ENCODE measurements around the gene NDST4. TPM values are rescaled to one million over a fixed set of nuclear protein-coding genes. Genes with fewer than 3 reads are reported as not detected.
A peak's percentile ranks its signal among the peaks of the same experiment; 100 is the strongest.

The NDST4 gene
- total RNA-seq, 1 donor from 2014 or later: not detected

DNA sequence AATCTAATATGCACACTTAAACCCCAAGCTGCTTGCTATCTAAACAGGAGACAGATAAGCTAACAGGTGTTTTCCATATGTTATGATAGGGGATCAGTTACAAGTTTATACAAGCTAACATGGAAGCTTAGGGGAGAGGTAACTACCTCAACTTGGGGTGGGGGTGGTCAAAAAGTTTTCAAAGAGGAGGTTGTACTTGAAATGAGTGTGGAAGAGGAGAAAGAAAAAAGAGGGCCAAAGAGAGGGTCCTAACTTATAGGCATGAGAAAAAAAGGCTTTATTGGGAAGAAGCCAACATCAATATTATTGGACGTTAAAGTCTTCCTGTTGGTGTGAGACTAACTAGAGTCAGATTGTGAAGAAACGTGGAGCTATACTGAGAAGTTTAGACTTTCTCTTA, 205.9 kb downstream of the NDST4 start:
- DNase-seq (ENCODE audit: low read depth in 2 of 2): no peak

DNA sequence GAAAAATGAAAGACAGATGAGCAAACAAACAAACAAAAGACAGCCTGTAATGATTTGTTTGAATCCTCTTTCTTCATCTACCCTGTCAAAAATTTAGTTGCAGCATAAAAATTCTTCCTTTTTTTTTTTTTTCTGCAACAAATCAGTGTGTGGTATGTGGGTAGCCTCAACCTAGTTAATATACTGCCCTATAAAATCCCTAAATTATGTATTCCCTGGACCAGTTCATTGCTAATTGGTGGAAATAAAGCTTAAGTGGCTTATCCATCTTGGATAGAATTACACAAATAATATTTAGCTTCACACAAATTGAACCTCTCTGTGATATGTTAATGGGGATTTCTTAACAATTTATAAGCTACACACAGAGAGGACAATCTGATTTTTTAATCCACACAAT, 208.4 kb downstream of the NDST4 start:
- no peak for DNase-seq (ENCODE audit: low read depth in 2 of 2)

DNA sequence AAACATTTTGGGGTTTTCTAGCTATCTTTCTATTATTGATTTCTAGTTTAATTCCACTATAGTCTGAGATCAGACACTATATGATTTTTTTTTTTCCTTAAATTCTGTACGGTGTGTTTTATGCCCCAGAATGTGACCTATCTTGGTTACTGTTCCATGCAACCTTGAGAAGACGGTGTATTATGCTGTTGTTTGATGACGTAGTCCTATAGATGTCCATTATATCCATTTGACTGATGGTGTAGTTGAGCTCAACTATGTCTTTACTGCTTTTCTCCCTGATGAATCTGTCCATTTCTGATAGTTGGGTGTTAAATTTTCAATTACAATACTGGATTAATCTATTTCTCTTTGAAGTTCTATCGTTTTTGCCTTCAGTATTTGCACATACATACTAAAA, 212.5 kb downstream of the NDST4 start:
- DNase-seq (ENCODE audit: low read depth in 2 of 2): no peak

DNA sequence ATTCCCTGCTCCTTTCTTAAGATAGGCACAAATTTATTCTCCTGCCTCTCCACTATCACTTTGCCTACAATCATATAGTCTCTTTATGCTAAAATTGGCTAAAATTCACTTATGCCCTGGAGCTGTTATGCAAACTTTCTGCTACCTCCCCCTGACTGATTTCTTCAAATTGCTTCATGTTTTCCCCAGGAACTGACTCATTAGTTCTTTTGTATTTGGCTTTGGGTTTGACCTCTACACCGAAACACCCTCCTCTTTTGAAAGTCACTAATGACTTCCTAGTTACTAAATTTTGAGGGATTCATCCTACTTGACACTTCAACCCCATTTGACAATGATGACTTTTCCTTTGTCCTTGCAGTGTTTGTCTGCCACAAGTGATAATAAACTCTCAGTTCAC, 222.6 kb downstream of the NDST4 start:
- no peak for DNase-seq (ENCODE audit: low read depth in 2 of 2)

DNA sequence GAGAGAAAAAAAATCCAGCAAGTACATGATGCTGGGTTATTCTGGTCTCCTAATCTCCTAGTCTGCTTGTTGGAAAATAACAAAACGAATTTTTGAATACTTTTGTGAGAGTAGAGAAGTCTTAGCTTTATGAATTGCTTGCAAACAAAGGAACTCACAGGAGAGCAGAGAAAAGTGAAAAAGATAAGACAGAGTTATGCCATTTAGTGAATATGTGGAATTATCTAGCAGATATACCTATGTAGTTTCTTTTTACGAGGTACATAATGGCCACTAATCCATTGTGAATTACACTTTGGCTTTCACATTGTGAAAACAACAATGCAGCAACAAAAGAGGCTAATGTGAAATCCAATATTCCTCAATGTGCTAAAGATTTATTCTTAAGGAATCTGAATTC, 226.7 kb downstream of the NDST4 start:
- no peak for DNase-seq (ENCODE audit: low read depth in 2 of 2)

DNA sequence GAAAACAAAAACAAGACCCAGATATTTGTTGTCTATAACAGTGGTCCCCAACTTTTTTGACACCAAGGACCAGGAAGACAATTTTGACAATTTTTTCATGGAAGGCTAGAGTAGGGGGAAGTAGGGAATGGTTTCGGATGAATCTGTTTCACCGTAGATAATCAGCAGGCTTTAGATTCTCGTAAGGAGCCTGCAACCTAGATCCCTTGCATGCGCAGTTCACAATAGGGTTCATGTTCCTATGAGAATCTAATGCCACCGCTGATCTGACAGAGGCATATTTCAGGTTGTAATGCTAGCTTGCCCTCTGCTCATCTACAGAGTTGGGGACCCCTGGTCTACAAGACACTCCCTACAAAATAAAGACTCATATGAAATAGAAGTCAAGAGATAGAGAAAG, 229.8 kb downstream of the NDST4 start:
- DNase-seq (ENCODE audit: low read depth in 2 of 2): no peak

DNA sequence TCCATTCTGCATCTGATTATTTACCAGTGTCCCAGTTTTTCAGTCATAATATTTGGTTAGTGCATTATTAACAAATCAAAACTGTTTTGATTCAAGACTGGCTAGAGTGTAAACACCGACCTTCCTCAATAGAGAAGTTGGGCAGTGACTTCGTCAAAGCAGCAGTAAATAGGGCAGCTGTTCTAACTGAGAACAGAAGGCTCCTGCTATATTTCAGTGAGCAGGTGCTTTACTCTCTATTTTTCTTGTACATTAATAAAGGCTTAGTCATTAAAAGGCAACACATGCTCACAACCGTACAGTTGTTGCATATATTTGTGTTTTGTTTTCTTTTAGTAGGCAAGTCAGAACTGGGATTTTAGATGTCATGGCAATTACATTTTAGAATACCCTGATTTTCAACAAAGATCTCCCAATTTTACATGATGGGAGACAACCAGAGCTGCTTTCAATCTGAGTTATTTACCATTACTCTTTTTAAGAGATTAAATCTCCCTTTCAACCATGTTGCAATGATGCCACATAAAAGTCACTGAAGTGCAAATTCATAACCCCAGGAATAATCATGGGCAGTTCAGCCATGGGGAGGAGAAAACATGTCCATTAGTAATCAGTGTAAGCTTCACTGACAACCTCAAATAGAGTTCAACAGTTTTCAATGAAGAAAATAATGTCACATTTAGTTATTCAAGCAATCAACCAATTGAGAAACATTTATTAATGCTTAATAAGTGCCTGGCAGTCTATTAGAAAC, 233.3 kb downstream of the NDST4 start:
- no peak for DNase-seq (ENCODE audit: low read depth in 2 of 2)

DNA sequence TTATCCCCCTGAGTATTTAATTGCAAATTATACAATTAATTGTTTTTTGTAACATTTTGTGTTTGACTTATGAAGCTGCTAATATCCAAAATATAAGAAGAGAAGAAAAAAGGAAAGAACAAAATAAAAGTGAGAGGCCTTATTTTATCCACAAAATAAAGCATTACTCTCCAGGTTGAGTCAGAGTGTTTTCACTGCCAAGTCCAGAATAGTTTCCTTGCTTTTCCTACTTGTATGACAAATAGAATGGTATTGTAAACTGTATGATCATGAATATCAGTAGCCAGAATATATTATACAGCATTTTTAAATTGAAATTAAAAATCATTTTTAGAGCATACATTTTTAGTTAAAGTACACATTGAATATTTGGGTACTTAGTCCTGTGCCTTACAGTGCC, 237.8 kb downstream of the NDST4 start:
- no peak for DNase-seq (ENCODE audit: low read depth in 2 of 2)

DNA sequence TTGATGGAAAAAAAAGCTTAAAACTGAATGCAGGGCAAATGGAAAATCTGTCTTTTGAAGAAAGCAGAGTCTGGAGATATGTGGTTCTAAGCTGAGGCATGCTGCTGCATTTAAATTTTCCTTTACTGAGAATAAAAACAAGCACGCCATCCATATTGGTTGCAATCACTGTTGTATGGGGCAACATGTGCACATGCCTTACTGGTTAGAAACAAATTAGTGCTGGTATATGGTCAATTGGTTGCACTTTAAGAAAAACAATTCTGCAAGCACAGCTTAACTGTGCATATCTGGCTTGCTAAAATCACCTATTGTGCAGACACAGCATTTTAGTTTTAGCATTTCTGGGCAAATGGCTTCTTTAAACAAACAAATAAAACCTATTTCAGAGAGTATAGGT, 239.1 kb downstream of the NDST4 start:
- no peak for DNase-seq (ENCODE audit: low read depth in 2 of 2)

DNA sequence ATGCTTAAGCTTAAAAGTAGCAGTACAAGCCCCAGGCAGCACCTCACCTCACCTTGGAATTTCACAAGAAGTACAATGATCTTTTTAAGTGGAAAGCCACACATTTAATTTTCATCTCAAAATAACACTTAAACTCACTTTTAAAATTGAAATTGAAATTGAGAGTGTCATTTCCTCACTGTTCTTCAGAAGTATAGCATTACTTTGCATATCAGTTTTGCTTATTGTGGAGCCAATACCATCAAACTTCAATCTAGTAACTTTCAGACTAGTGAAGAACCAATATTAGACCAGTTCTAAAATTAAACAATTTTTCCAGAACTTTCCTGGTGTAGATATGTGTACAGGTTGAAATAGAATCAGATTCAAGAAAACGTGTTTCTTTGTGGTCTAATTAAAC, 242.4 kb downstream of the NDST4 start:
- DNase-seq (ENCODE audit: low read depth in 2 of 2): no peak

DNA sequence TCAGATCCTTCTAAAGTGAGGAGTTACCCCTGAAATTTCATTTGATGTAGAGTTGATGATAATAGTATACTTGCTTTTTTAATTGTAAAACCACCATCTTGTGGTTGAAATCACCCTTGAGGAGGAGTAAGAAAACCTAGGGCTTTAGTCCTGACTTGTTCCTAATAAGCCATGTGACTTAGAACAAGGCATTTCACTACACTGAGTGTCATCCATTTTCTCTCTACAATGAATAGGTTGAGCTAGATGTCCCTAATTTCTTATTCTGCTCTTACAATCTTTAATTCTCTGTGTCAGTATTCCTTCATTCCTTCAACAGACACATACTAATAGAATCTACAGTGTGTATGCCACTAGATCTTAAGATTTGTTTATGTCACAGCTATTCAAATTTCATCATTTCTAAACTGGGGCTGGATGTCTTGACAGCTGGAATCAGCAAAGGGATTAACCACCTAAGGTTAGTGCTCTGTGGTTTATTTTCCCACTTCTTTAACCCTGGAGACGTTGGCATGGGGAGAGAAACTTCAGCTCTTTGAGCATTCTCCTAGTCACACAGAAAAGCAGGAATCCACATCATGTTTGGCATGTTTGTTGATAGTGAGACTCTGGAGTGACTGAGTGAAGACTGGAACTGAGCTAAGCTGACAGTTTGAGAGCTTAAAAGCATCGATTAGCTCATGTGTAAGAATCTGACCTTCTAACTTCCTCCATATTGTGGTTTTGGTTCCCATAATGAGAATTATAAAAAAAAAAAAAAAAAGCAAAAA, 246.3 kb downstream of the NDST4 start:
- DNase-seq (ENCODE audit: low read depth in 2 of 2): no peak

DNA sequence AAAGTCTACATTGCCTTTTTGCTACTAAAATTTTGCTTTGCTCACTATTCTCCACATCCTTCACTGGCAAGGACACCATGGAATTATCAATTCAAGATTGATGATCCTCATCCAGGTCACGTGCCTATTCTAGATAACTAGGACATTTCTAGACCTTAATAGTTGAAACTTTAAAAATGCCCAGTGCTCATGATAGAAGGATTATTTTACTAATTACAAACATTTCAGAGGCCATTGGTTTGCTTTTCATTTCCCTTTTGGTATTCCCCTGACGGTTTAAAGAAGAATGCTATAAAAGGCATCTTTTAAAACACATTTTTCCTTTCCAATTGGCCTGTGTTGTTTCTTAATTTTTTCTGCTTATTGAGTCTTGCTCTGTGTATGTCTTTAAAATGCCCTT, 249.4 kb downstream of the NDST4 start:
- no peak for DNase-seq (ENCODE audit: low read depth in 2 of 2)

DNA sequence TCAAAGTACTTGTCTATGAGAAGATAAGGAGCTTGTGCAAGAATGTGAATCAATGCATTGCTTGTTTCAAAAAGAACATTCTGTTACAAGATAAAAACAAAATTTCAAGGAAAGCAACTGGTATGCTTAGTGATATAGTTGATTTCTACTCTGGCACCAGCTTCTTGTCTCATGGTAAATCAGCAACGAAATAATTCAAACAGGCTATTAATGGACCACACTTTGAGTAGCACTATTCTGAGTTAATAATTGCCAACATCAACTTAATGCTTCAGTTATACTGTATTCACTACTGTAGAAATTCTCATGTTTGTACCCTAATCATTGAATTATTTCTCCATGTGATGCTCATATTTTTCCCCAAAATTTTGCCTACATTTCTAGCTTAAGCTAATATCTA, 252.6 kb downstream of the NDST4 start:
- no peak for DNase-seq (ENCODE audit: low read depth in 2 of 2)

DNA sequence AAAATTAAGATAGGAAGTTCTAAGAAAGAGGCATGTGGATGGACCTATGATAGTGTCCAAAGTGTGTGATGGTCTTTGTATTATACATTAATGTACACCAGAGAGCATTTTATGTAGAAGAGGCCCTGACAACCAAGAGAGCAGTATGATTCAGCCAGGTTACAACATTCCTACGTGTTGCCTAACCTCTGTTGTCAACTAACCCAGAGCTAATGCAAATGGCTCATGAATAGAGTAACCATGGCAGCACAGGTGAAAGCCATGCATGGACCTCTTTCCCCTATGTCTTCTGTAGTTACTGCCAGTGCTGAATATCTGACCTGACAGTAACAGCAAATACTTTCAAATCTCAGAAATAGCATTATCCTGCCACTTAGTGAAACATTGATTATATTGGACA, 255.6 kb downstream of the NDST4 start:
- no peak for DNase-seq (ENCODE audit: low read depth in 2 of 2)

DNA sequence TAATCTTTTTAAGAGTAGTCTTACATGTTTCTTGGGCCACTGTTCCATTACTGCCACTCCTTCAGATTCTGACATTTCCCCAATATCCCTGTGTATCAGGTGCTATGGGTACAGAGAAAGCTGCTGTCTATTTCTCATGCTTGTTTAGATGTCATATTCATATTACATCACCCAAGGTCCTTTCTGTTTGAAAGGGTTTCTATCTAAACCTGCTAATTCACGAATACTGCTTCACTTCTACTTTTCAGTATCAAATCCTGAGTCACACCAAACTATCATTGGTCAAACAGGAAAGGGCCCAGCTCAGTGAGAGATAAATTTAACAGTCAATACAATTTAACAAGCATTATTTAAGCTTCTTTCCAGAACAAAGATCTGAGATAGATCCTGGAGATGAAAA, 273.4 kb downstream of the NDST4 start:
- DNase-seq (ENCODE audit: low read depth in 2 of 2): no peak

DNA sequence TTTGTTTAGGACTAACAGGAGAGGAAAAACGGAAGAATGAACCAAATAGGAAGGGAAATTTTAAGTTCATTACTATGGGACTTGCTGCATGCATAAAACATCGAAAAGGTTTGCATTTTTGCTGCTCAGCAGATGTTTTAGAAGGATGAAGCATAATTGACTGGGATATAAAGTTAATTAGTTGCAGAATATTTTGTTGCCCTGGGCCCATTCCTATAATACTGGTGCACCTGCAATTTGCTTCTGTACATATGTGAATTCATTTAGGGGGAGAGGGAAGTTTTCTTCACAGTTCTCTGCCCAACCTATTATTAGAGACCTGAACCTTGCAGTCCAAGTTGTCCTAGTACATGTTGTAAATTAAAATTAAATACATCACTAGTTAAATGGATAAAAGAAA, 282.8 kb downstream of the NDST4 start:
- DNase-seq (ENCODE audit: low read depth in 2 of 2): no peak

DNA sequence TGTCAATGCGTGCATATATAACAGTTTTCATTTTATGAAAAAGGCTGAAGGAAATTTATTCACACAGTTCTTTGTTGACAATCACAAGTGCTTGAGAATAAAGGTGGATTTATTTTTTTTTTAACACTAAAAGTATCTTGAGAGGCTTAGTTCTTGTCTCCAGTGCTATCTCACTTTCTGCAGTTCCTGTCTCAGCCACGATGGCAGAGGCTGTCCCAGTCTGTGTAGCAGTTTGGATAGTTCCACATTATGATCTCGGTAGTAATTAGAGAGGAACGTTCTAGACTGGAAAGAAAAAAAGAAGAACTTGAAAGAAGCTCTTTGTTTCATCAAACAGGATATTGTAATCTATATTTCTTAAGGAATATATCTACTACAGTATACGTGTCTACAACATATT, 285.8 kb downstream of the NDST4 start:
- DNase-seq (ENCODE audit: low read depth in 2 of 2): no peak

DNA sequence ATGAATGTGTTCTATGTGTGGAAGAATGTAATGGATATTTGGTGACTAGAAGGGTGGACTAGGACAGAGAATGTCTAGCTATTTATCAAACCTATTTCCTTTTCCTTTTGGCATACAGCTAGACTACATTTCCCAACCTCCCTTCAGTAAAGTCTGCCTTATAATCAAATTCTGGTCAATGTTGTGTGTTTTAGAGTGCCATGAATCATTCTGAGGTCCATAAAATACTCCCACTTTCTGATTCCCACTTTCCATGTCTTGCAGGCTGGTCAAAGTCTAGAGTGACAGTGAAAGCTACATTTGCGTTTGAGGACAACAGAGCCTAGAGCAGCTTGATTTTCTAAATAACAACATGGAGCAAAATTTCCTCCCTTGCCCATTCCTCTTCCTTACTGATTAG, 297.7 kb downstream of the NDST4 start:
- no peak for DNase-seq (ENCODE audit: low read depth in 2 of 2)

DNA sequence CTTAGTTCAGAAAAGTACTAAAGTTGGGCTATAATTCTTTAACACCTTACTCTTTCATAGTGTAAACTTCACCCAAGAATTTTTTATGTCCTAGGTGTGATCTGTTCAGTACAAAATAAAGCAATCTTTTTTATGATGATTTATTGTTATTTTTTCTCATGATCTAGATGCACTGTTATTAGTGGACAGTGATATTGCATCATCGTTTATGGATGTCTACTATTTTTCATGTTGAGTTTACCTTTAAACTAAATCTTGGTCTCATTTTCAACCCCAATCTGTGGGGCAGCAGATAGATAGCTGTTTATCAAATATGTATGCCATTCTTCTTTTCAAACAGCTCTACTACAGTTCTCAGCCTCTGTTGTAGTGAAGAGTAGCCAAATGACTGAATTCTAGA, 299.5 kb downstream of the NDST4 start:
- no peak for DNase-seq (ENCODE audit: low read depth in 2 of 2)

DNA sequence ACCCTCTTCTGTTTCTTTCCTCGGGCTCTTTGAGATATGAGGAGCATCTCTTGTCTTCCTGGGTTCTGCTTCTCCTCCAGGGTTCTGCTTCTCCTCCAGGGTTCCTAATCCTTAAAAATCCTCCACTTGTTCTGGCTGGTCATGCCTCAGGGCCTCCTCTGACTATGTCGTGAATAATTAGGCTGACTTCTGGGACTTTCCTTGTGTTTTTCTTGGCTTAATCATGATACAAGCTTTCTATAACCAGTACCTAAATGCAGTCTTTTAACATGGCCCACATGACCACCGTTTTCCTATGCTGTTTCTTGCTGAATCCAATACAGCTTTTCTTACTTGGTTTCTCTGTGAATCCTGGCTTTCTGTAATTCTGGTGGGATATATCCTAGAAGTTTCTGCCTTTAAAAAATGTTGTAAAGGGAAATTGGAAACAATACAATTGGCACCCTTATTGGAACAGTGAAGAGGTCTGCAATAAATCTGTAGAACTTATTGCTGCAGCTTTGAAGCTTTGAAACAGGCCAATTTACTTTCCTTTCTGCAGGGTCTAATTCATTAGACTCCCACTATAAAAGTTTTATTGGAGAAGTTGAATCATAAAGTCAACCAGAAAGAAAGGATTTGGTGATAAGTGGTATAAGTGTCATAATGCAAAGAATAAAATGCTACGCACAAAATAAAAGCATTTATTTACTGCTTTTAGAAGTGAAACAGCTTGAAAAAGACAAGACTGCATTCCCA, 301.7 kb downstream of the NDST4 start:
- DNase-seq (ENCODE audit: low read depth in 2 of 2): no peak

DNA sequence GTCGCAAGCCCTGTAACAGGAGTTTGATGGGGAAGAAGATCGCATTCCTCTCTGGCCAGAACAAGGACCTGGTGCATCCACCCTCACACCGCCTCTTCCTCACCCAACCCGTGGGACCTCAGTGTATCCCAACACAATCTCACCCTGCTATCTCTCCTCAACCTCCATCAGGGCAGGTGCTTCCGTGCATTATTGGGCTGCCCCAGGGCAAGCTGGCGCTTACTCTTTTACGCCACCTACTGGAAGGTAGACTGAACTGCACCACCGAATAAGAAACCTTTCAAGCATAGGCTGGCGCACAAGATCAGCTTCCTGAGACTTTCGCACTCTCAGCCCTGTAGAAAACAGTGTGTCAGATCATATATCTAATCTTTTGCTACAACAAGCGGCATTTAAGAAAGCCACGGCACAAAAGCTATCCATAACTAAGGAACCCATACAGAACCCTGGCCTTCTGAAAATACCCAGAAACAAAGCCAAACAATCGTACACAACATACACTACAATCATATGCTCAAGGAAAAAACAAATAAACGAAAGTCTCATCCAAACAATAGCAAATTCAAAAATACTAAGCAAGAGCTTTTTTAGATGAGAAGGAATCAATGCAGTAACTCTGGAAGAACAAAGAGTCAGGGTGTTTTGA, 305.5 kb downstream of the NDST4 start:
- DNase-seq (ENCODE audit: low read depth in 2 of 2): peak; percentile 10 to 19

DNA sequence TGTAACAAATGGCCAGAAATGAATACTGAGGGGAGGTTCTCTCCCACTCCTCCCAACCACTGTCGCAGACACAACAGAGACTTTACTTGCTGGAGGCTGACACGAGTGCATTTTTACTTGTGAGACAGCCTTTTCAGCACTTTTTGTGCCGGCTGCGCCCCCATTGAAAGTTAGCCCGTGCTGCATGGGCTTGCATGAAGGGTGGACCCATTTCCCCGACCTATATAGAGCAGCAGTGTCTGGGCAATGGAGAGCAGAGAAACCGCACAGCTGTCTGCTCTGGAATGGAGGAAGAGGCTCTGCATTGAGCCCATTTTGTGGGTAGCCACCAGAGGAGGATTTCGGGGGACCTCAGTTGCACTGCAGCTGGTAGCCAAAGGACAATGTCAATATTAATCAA, 306.1 kb downstream of the NDST4 start:
- DNase-seq (ENCODE audit: low read depth in 2 of 2): no peak
